DOHH2 (cell line): ENCODE results near the gene PRDM7.

Experiments used
- H3F3A ChIP-seq: fragments of 200-600 bp; sonication (generic), shearing (Covaris generic); 2 replicates; pipeline ENCODE4 v1.6.0; 2016; ENCODE audit warnings: antibody characterized with exemption, mild to moderate bottlenecking; ENCODE audit not compliant: control insufficient read depth, insufficient read depth
- H3K27ac ChIP-seq: fragments of 200-600 bp; sonication (generic); 2 replicates; pipeline ENCODE4 v1.5.1; 2014; ENCODE audit warnings: low read depth, mild to moderate bottlenecking, low read length, moderate library complexity
- H3K27me3 ChIP-seq: fragments of 200-600 bp; sonication (generic); 2 replicates; pipeline ENCODE4 v1.6.1; 2014; ENCODE audit warnings: mild to moderate bottlenecking, low read length, mixed read lengths; ENCODE audit not compliant: control insufficient read depth
- H3K36me3 ChIP-seq: fragments of 200-600 bp; sonication (generic); 2 replicates; pipeline ENCODE4 v1.6.1; 2014; ENCODE audit warnings: mild to moderate bottlenecking, low read length, moderate library complexity, mixed read lengths; ENCODE audit not compliant: control insufficient read depth
- H3K4me1 ChIP-seq: fragments of 200-600 bp; sonication (generic); 2 replicates; pipeline ENCODE4 v1.6.1; 2014; ENCODE audit warnings: mild to moderate bottlenecking, low read length, mixed read lengths; ENCODE audit not compliant: control insufficient read depth
- H3K4me2 ChIP-seq: fragments of 200-600 bp; sonication (generic); 2 replicates; pipeline ENCODE4 v1.6.0; 2014; ENCODE audit warnings: mild to moderate bottlenecking, low read length, moderate library complexity
- H3K4me3 ChIP-seq: fragments of 200-600 bp; sonication (generic); 2 replicates; pipeline ENCODE4 v1.5.1; 2014; ENCODE audit warnings: mild to moderate bottlenecking, low read length, mixed read lengths
- H3K79me2 ChIP-seq: fragments of 200-600 bp; sonication (generic); 2 replicates; pipeline ENCODE4 v1.6.1; 2014; ENCODE audit warnings: mild to moderate bottlenecking, low read length, mixed read lengths; ENCODE audit not compliant: control insufficient read depth
- H3K9me2 ChIP-seq: fragments of 200-600 bp; sonication (generic); replicated peaks from 2 replicates; pipeline ENCODE4 v1.6.1; 2014; ENCODE audit warnings: mild to moderate bottlenecking, low read length, mixed read lengths; ENCODE audit not compliant: control insufficient read depth
- H3K9me3 ChIP-seq: fragments of 200-600 bp; sonication (generic); 2 replicates; pipeline ENCODE4 v1.6.1; 2014; ENCODE audit warnings: antibody characterized with exemption, low read length, mixed read lengths; ENCODE audit not compliant: control insufficient read depth, insufficient read depth
- H4K20me1 ChIP-seq: fragments of 200-600 bp; sonication (generic); 2 replicates; pipeline ENCODE4 v1.6.0; 2014; ENCODE audit warnings: low read depth, mild to moderate bottlenecking, antibody characterized with exemption, low read length, moderate library complexity; ENCODE audit not compliant: control insufficient read depth, insufficient read depth
- EZH2phosphoT487 ChIP-seq: fragments of 200-600 bp; sonication (generic); IDR thresholded peaks from 2 replicates; pipeline ENCODE4 v1.6.1; 2017; ENCODE audit warnings: borderline replicate concordance, mild to moderate bottlenecking, antibody characterized with exemption, low read length, moderate library complexity, mixed read lengths
- TF ChIP-seq, protein P1 (sequence below): fragments of 200-600 bp; sonication (generic); IDR thresholded peaks from one replicate; pipeline ENCODE4 v1.5.1; 2014; ENCODE audit warnings: antibody characterized with exemption, mild to moderate bottlenecking, low read depth, low read length; ENCODE audit not compliant: poor library complexity, severe bottlenecking

Gene PRDM7

DNA sequence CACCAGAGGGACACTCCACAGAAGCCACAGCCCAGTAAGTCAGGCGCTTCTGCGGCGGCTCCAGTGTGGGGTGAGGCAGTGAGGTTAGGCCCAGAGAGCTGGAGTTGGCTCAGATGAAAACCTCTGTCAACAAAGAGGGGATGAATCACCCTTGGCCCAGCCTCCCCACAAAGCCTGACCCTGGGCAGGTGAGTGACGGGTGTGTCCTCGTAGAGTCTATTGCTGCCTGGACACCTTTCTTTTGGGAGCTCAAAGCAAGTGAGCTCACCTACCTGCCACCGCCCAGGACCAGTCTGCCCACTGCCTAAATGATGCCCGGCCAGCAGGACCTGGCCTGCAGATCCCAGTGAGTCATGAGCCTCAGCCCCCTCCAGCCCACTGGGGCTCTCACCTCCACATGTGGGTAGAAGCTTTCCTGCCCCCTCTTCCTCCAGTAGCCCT, 33.0 kb downstream of the PRDM7 start:
- Histone ChIP-seq H3K79me2 (no peaks in the 10 kb centered on the region), H3K4me3 (no peak overlapping the region), H4K20me1 (no peaks in the 10 kb centered on the region), H3K36me3 (no peaks in the 10 kb centered on the region), H3K27ac (no peak overlapping the region), H3K4me2 (no peak overlapping the region), H3K4me1 (no peaks in the 10 kb centered on the region), H3K9me3 (no peaks in the 10 kb centered on the region; the same call in 1 of the 2 replicates), H3K27me3 (peaks cover 8% of the 10 kb centered on the region; the same call in 1 of the 2 replicates), H3F3A (no peaks in the 10 kb centered on the region), H3K9me2 (no peaks in the 10 kb centered on the region)
- TF ChIP-seq, protein P1, sequence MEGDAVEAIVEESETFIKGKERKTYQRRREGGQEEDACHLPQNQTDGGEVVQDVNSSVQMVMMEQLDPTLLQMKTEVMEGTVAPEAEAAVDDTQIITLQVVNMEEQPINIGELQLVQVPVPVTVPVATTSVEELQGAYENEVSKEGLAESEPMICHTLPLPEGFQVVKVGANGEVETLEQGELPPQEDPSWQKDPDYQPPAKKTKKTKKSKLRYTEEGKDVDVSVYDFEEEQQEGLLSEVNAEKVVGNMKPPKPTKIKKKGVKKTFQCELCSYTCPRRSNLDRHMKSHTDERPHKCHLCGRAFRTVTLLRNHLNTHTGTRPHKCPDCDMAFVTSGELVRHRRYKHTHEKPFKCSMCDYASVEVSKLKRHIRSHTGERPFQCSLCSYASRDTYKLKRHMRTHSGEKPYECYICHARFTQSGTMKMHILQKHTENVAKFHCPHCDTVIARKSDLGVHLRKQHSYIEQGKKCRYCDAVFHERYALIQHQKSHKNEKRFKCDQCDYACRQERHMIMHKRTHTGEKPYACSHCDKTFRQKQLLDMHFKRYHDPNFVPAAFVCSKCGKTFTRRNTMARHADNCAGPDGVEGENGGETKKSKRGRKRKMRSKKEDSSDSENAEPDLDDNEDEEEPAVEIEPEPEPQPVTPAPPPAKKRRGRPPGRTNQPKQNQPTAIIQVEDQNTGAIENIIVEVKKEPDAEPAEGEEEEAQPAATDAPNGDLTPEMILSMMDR: no peak
- no peak for TF ChIP-seq EZH2phosphoT487

DNA sequence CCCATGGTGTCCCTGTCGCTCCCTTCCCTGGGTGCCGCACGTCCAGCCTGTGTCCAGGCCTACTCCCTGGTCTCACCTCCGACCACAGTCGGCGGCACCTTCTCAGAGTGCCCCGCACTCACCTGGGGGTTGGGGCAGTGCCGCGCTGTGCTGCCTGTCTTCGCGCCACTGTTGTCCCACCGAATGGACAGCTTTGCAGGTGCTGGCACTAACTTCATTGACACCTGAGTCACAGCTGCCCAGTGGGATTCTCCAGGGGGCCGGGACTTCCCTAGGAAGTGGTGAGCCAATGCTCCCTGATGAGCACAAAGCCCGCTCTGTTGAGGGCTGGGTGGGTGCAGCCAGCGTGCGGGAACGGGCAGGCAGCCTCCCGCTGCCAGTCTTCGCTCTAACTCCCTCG, 33.6 kb downstream of the PRDM7 start:
- Histone ChIP-seq H3K4me1 (no peaks in the 10 kb centered on the region), H3K4me2 (no peak overlapping the region), H3F3A (no peaks in the 10 kb centered on the region), H3K4me3 (no peak overlapping the region), H3K27ac (no peak overlapping the region), H3K36me3 (no peaks in the 10 kb centered on the region), H3K79me2 (no peaks in the 10 kb centered on the region), H3K9me3 (no peaks in the 10 kb centered on the region; the same call in 1 of the 2 replicates), H4K20me1 (no peaks in the 10 kb centered on the region), H3K27me3 (peaks cover 6% of the 10 kb centered on the region; the same call in 1 of the 2 replicates), H3K9me2 (no peaks in the 10 kb centered on the region)
- TF ChIP-seq EZH2phosphoT487: no peak
- TF ChIP-seq, protein P1: no peak

DNA sequence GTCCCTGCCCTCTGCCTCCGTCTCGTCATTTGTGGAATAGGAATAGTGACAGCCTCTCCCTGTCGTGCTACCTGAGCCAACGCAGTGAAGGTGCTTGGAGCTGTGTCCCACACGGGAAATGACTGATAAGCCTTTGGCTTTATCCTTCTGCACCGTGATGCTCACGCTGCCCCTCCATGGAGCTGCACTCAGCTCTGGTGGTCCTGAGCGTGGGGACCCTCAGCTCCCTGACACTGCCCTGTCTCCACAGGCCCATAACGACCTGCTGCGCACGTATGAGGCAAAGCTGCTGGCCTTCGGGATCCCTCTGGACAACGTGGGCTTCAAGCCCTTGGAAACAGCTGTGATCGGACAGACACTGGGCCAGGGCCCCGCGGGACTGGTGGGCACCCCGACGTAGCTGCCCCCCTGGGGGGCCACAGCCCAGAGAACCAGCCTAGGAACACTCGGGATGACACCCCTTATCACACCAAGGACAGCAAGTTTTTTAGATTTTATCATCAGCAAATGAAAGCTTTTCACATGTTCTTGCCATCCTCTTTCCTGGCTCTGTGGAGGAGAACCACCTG, 34.1 kb downstream of the PRDM7 start:
- Histone ChIP-seq H3K9me3 (no peaks in the 10 kb centered on the region; the same call in 1 of the 2 replicates), H4K20me1 (no peaks in the 10 kb centered on the region), H3K27ac (no peak overlapping the region), H3K4me1 (no peaks in the 10 kb centered on the region), H3K4me2 (no peak overlapping the region), H3K9me2 (no peaks in the 10 kb centered on the region), H3K27me3 (peaks cover 5% of the 10 kb centered on the region; the same call in 1 of the 2 replicates), H3K4me3 (no peak overlapping the region), H3F3A (no peaks in the 10 kb centered on the region), H3K36me3 (no peaks in the 10 kb centered on the region), H3K79me2 (no peaks in the 10 kb centered on the region)
- TF ChIP-seq, protein P1: no peak
- no peak for TF ChIP-seq EZH2phosphoT487
